Panc1 (cell line): Measurements from ENCODE around the gene FAM117A. TPM values are rescaled to one million over a fixed set of nuclear protein-coding genes. Genes with fewer than 3 reads are reported as not detected.
A peak's percentile ranks its signal among the peaks of the same experiment; 100 is the strongest.

Source experiments
- ATAC-seq: fragments of 200-7000 bp; cut with Tn5 transposase; 2 replicates; pipeline ENCODE4 v1.9.1; 2020; ENCODE audit warnings: mild to moderate bottlenecking, moderate library complexity
- BruUV-seq: library from RNA; stranded (reverse); fragments of 400-500 nt; replicated peaks from 2 replicates; lab custom pipeline; 2021; lab: Mats Ljungman, UMichigan
- CTCF ChIA-PET: fragments of 300-600 bp; sonication (Branson Sonifier 250); formaldehyde crosslinking; loops from one replicate; lab custom pipeline; 2022; ENCODE audit warnings: antibody characterized with exemption; lab: Charles Lee
- POLR2A ChIA-PET: fragments of 300-600 bp; sonication (Branson Sonifier 250); formaldehyde crosslinking; loops from one replicate; lab custom pipeline; 2022; ENCODE audit warnings: antibody characterized with exemption; lab: Charles Lee
- DNase-seq: peaks from one replicate; pipeline ENCODE4 v3.0.0-alpha.2; 2010; ENCODE audit warnings: low read depth, low spot score
- H3K27ac ChIP-seq: 2 replicates; pipeline ENCODE4 v1.5.1; 2011; ENCODE audit warnings: mild to moderate bottlenecking, low read length, inconsistent platforms
- H3K27me3 ChIP-seq: fragments of 200-500 bp; sonication (Bioruptor generic); 2 replicates; pipeline ENCODE4 v1.6.0; 2014; ENCODE audit warnings: low read length, inconsistent platforms; ENCODE audit not compliant: control insufficient read depth, insufficient read depth
- H3K36me3 ChIP-seq: fragments of 200-500 bp; sonication (Bioruptor generic); 2 replicates; pipeline ENCODE4 v1.5.1; 2014; ENCODE audit warnings: inconsistent platforms, mild to moderate bottlenecking, low read length, moderate library complexity; ENCODE audit not compliant: control insufficient read depth, insufficient read depth
- H3K4me1 ChIP-seq: 2 replicates; pipeline ENCODE4 v1.5.1; 2011; ENCODE audit warnings: inconsistent platforms, mild to moderate bottlenecking, low read length, moderate library complexity; ENCODE audit not compliant: control insufficient read depth, insufficient read depth
- H3K4me3 ChIP-seq, 2 experiments: 2 replicates each; pipeline ENCODE4 v1.5.1; 2011 to 2012; ENCODE audit warnings: low read depth in 2 of 2, low read length in 2 of 2, mild to moderate bottlenecking in 2 of 2, inconsistent platforms in 1 of 2, moderate library complexity in 1 of 2
- H3K9me3 ChIP-seq: fragments of 200-500 bp; sonication (Bioruptor generic); 2 replicates; pipeline ENCODE4 v1.5.1; 2014; ENCODE audit warnings: low read depth, mild to moderate bottlenecking, inconsistent platforms, low read length, moderate library complexity; ENCODE audit not compliant: control insufficient read depth, insufficient read depth
- CTCF ChIP-seq: fragments of 450-650 bp; IDR thresholded peaks from 2 replicates; pipeline ENCODE4 v1.5.1; 2017; ENCODE audit warnings: mild to moderate bottlenecking
- POLR2AphosphoS5 ChIP-seq: IDR thresholded peaks from 2 replicates; pipeline ENCODE4 v1.6.1; 2012; ENCODE audit warnings: mild to moderate bottlenecking, low read depth, low read length, moderate library complexity
- REST ChIP-seq, 2 experiments: IDR thresholded peaks; 2 replicates each; pipeline ENCODE4 v1.6.1; 2011 to 2012; ENCODE audit warnings: low read depth in 2 of 2, control low read depth in 1 of 2, low read length in 1 of 2, mild to moderate bottlenecking in 1 of 2, moderate library complexity in 1 of 2; ENCODE audit not compliant: insufficient read depth in 1 of 2
- SIN3A ChIP-seq: IDR thresholded peaks from 2 replicates; pipeline ENCODE4 v1.6.1; 2012; ENCODE audit warnings: low read depth, mild to moderate bottlenecking, low read length, moderate library complexity, borderline replicate concordance; ENCODE audit not compliant: insufficient read depth
- TCF7L2 ChIP-seq: IDR thresholded peaks from 2 replicates; pipeline ENCODE4 v1.6.1; 2011; ENCODE audit warnings: mild to moderate bottlenecking, low read depth, low read length, inconsistent platforms
- in situ Hi-C: cut with HindIII; loops from 2 replicates; pipeline ENCODE4 v1.10.0; 2016; ENCODE audit warnings: low sequenced_read_pairs, low pct_unique_long_range_greater_than_20kb
- intact Hi-C: fragments of 100-400 bp; cut with micrococcal nuclease; formaldehyde crosslinking; loops from one replicate; pipeline ENCODE4 v1.10.0; 2022; ENCODE audit not compliant: unreplicated experiment
- total RNA-seq: library from RNA; stranded (reverse); gene quantifications from one replicate; pipeline ENCODE4 v1.2.1, GENCODE V29; 2021; ENCODE audit not compliant: unreplicated experiment

Gene FAM117A
- total RNA-seq, 1 experiment from 2014 or later, result 8.0 TPM

GRCh38 chr17:49766918-49767530, 3.1 kb upstream of the FAM117A start:
- no TSS peak for BruUV-seq
- H3K4me3 ChIP-seq, result no peak overlapping the region
- ChIA-PET CTCF (no interaction called here), POLR2A (interaction anchor here (0.6 kb wide), 1 partner anchor 49 kb away, joined by 4 read pairs; no protein-coding TSS in a partner anchor)
- no peak for ATAC-seq
- no peak overlapping the region for H3K27ac ChIP-seq
- TF ChIP-seq TCF7L2 (no peak), POLR2AphosphoS5 (no peak), CTCF (no peak), SIN3A (no peak), REST (IDR thresholded peaks at IDR 0.05; ENCODE audit: insufficient read depth in 1 of 2, low read depth in 2 of 2, low read length in 1 of 2) (no peak)
- peaks cover 11% of the 10 kb centered on the region for H3K4me1 ChIP-seq
- intact Hi-C loops, result no loop called here
- no peak for DNase-seq
- no peaks in the 10 kb centered on the region for H3K9me3 ChIP-seq
- H3K36me3 ChIP-seq, result peaks cover 3% of the 10 kb centered on the region; the same call in 1 of the 2 replicates
- H3K27me3 ChIP-seq, result peaks cover 16% of the 10 kb centered on the region; the same call in 1 of the 2 replicates
- in situ Hi-C loops, result no loop called here

GRCh38 chr17:49764559-49765180, 739 bp upstream of the FAM117A start:
- Histone ChIP-seq H3K27me3 (peaks cover 21% of the 10 kb centered on the region; the same call in 1 of the 2 replicates), H3K27ac (peak overlapping the region; percentile 58), H3K4me1 (peaks cover 11% of the 10 kb centered on the region), H3K4me3 (peak overlapping the region; percentile 64 to 69), H3K36me3 (peaks cover 3% of the 10 kb centered on the region; the same call in 1 of the 2 replicates), H3K9me3 (no peaks in the 10 kb centered on the region)
- ChIA-PET CTCF (no interaction called here), POLR2A (interaction anchor here (0.6 to 0.9 kb wide), 2 partner anchors 9 to 23 kb away, joined by 3 to 8 read pairs; no protein-coding TSS in a partner anchor)
- intact Hi-C loops, result no loop called here
- TF ChIP-seq SIN3A (no peak), TCF7L2 (no peak), POLR2AphosphoS5 (no peak)
- ATAC-seq (no peak), DNase-seq (no peak)
- in situ Hi-C loops, result no loop called here
- BruUV-seq, result no TSS peak
